Activated CD4-positive, alpha-beta T cell treated with anti-CD3 and anti-CD28 coated beads, Interleukin-2, amount 10 ng/mL, durations not matched to agents 7 days and 5 days (primary cell): ENCODE results near the gene CYP2A13. TPM values are rescaled to one million over a fixed set of nuclear protein-coding genes. Genes with fewer than 3 reads are reported as not detected.

Experiments
- total RNA-seq, 2 experiments: library from RNA; stranded (reverse); gene quantifications; one replicate each; pipeline ENCODE4 v1.2.3, GENCODE V29; 2021

CYP2A13 gene
- total RNA-seq, 2 experiments from 2014 or later = not detected

Other genes starting within 250 kb of the CYP2A13 start
- not detected for gene CYP2A6, start 238.0 kb upstream of the CYP2A13 start, total RNA-seq
- gene CYP2A7, start 206.2 kb upstream of the CYP2A13 start, total RNA-seq = not detected
- not detected for gene CYP2B6, start 97.2 kb upstream of the CYP2A13 start, total RNA-seq
- gene CYP2F1, start 26.0 kb downstream of the CYP2A13 start, total RNA-seq = not detected
- gene CYP2S1, start 104.8 kb downstream of the CYP2A13 start, total RNA-seq = under 1 TPM; 0.17 to 0.27 TPM
- under 1 TPM; 0.06 to 0.20 TPM for gene AXL, start 130.8 kb downstream of the CYP2A13 start, total RNA-seq
- 100 to 1,000 TPM; 333 to 348 TPM for gene HNRNPUL1, start 175.9 kb downstream of the CYP2A13 start, total RNA-seq
- 10 to 100 TPM; 50.4 to 51.7 TPM for gene CCDC97, start 221.7 kb downstream of the CYP2A13 start, total RNA-seq